Kidney (tissue), 14 donors: ENCODE results near the gene DHX57. TPM values are rescaled to one million over a fixed set of nuclear protein-coding genes. Genes with fewer than 3 reads are reported as not detected.

Experiments
- DNase-seq, 5 donors: peaks; one replicate each; pipeline ENCODE4 v3.0.0-alpha.2; 2013 to 2020
- FAIRE-seq: peaks from 2 replicates; lab custom pipeline; 2012; peaks lifted over from hg19 to GRCh38; lab: Jason Lieb, UNC
- H3K27ac ChIP-seq, 2 donors: one replicate each; pipeline ENCODE4 v1.7.0; 2013; ENCODE audit warnings: low read depth in 2 of 2, low read length in 2 of 2, inconsistent platforms in 1 of 2
- H3K27me3 ChIP-seq: one replicate; pipeline ENCODE4 v1.7.1; 2013; ENCODE audit warnings: low read length, inconsistent platforms; ENCODE audit not compliant: control insufficient read depth, insufficient read depth
- H3K36me3 ChIP-seq, 3 donors: one replicate each; pipeline versions ENCODE4 v1.7.0 to v1.7.1; 2013; ENCODE audit warnings: low read length in 3 of 3, control low read depth in 1 of 3, inconsistent platforms in 1 of 3; ENCODE audit not compliant: insufficient read depth in 3 of 3, control insufficient read depth in 2 of 3
- H3K4me1 ChIP-seq, 3 donors: one replicate each; pipeline versions ENCODE4 v1.7.0 to v1.7.1; 2013; ENCODE audit warnings: low read length in 3 of 3, inconsistent platforms in 1 of 3, low read depth in 1 of 3; ENCODE audit not compliant: control insufficient read depth in 2 of 3, insufficient read depth in 2 of 3
- H3K4me3 ChIP-seq, 3 donors: one replicate each; pipeline versions ENCODE4 v1.7.0 to v1.8.1; 2013; ENCODE audit warnings: low read length in 3 of 3, control low read depth in 1 of 3, inconsistent platforms in 1 of 3
- H3K9ac ChIP-seq, 3 donors: one replicate each; pipeline versions ENCODE4 v1.7.0 to v1.7.1; 2013; ENCODE audit warnings: low read length in 3 of 3, control low read depth in 1 of 3, inconsistent platforms in 1 of 3
- H3K9me3 ChIP-seq, 3 donors: one replicate each; pipeline versions ENCODE4 v1.7.0 to v1.7.1; 2013; ENCODE audit warnings: low read length in 3 of 3, control low read depth in 1 of 3, inconsistent platforms in 1 of 3; ENCODE audit not compliant: control insufficient read depth in 2 of 3, insufficient read depth in 1 of 3
- intact Hi-C: fragments of 100-400 bp; cut with DNase I; formaldehyde crosslinking; loops from one replicate; pipeline ENCODE4 v1.11.1; 2022
- polyA plus RNA-seq: library from polyadenylated mRNA; stranded (reverse); fragments of 350-450 nt; fragmentation: Illumina TruSeq; extraction: RNeasy Lipid Tissue Mini Kit (QIAGEN cat#74804); gene quantifications from one replicate; pipeline ENCODE4 v1.2.3, GENCODE V29; 2014; ENCODE audit warnings: low read depth, low replicate concordance; ENCODE audit not compliant: insufficient read depth
- total RNA-seq: library from RNA; stranded (reverse); fragmentation: NEBNext Ultra II Directional; extraction: Animal tissue kit (Norgen Biotek cat#: 25700); gene quantifications from one replicate; pipeline ENCODE4 v1.2.1, GENCODE V29; 2021
- TF ChIP-seq, protein P1 (sequence below): IDR thresholded peaks from 3 replicates; pipeline ENCODE4 v1.5.1; 2012; ENCODE audit warnings: mild to moderate bottlenecking, moderate library complexity, borderline replicate concordance; ENCODE audit not compliant: insufficient read depth; ENCODE audit errors: extremely low read depth
- donor health status: control.
- donor health status: control.
- donor health status: control.
- donor health status: control.
- donor health status: control.
- donor health status: DM: yes; HTN: yes; CAD: no.
- donor health status: Normal renal cell carcinoma (clear cell type).

Gene DHX57
- total and polyA plus RNA-seq, 2 donors from 2014 or later = 6.9 to 20.7 TPM

DNA sequence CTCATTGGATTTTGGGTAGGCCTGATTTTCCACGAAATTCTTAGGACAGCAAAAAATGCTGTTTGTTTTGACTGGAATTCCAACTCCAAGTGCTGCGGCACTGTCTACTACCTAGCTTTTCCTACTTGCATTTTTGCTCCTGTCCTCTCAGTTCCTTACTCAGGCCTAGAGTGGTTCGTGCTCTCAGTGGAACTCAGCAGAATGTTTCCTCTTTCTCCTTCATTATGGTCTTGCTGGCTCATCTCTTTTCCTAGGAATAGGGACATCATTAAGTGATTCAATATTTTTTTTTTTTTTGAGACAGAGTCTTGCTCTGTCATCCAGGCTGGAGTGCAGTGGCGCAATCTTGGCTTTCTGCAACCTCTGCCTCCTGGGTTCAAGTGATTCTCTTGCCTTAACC, 59.8 kb downstream of the DHX57 start:
- no peak for DNase-seq
- Histone ChIP-seq H3K4me3 (no peak overlapping the region), H3K9ac (no peak overlapping the region), H3K27ac (no peak overlapping the region), H3K36me3 (peaks cover 0 to 28% (median 6%) of the 10 kb centered on the region in 3 donors), H3K4me1 (no peaks in the 10 kb centered on the region), H3K9me3 (no peaks in the 10 kb centered on the region), H3K27me3 (no peaks in the 10 kb centered on the region)
- intact Hi-C loops = no loop called here
- TF ChIP-seq, protein P1, sequence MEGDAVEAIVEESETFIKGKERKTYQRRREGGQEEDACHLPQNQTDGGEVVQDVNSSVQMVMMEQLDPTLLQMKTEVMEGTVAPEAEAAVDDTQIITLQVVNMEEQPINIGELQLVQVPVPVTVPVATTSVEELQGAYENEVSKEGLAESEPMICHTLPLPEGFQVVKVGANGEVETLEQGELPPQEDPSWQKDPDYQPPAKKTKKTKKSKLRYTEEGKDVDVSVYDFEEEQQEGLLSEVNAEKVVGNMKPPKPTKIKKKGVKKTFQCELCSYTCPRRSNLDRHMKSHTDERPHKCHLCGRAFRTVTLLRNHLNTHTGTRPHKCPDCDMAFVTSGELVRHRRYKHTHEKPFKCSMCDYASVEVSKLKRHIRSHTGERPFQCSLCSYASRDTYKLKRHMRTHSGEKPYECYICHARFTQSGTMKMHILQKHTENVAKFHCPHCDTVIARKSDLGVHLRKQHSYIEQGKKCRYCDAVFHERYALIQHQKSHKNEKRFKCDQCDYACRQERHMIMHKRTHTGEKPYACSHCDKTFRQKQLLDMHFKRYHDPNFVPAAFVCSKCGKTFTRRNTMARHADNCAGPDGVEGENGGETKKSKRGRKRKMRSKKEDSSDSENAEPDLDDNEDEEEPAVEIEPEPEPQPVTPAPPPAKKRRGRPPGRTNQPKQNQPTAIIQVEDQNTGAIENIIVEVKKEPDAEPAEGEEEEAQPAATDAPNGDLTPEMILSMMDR = no peak
- no peak for FAIRE-seq

DNA sequence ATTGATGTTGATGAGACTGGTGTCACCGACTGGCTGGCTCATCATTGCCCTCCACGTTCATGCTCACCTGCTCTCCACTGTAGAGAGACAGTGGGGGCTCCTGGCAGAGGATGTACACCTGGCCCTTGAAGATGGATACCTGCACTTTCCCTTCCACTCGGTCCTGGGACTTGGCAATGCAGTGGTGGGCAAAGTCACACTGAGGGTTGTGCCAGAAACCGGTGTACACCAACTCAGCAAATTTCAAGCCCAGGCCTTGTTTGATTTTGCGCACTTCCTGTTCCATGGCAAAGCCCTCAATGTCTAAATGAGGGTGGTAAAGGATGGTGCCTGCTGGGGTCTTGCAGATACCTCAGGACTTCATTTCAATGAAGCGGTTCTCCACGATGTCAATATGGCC, 65.2 kb downstream of the DHX57 start:
- H3K9ac ChIP-seq = no peak overlapping the region
- TF ChIP-seq, protein P1 = no peak
- H3K27ac ChIP-seq = no peak overlapping the region
- H3K36me3 ChIP-seq = peaks cover 2 to 30% (median 11%) of the 10 kb centered on the region in 3 donors
- intact Hi-C loops = no loop called here
- H3K9me3 ChIP-seq = no peaks in the 10 kb centered on the region
- no peak overlapping the region for H3K4me3 ChIP-seq
- no peaks in the 10 kb centered on the region for H3K4me1 ChIP-seq
- FAIRE-seq (no peak), DNase-seq (no peak)
- H3K27me3 ChIP-seq = no peaks in the 10 kb centered on the region

DNA sequence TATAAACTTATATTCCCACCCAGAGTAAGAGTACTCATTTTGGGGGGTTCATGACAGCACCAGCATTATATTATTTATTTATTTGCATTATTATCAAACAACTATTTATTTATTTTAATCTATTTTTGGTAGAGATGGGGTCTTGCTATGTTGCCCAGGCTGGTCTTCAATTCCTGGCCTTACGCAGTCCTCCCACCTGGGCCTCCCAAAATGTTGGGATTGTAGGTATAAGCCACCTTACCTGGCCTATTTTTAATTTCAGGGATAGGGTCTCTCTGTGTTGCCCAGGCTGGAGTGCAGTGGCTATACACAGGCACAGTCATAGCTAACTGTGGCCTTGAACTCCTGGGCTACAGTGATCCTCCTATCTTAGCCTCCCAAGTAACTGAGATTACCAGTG, 67.1 kb downstream of the DHX57 start:
- no peak overlapping the region for H3K9ac ChIP-seq
- H3K9me3 ChIP-seq = no peaks in the 10 kb centered on the region
- H3K27me3 ChIP-seq = no peaks in the 10 kb centered on the region
- intact Hi-C loops = no loop called here
- TF ChIP-seq, protein P1 = no peak
- no peak overlapping the region for H3K27ac ChIP-seq
- no peak for DNase-seq
- no peak overlapping the region for H3K4me3 ChIP-seq
- no peak for FAIRE-seq
- H3K36me3 ChIP-seq = peaks cover 2 to 17% (median 13%) of the 10 kb centered on the region in 3 donors
- no peaks in the 10 kb centered on the region for H3K4me1 ChIP-seq

DNA sequence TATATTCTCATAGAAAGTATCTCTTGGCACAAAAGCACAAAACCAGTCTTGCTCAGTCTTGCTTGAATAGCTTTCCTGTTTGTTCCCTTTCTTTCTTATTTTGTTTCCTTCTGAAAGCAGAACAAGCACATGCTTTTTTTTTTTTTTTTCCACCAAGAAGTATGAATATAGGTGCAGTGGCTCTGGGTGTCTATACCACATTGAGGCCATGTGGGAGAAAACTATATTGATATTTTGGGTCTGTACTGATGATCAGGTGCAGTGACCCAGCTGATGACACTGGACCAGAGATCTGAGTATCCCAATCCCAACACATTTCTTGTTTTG, 69.0 kb downstream of the DHX57 start:
- no peak for DNase-seq
- intact Hi-C loops = no loop called here
- Histone ChIP-seq H3K27ac (no peak overlapping the region), H3K4me1 (no peaks in the 10 kb centered on the region), H3K4me3 (no peak overlapping the region), H3K9ac (no peak overlapping the region), H3K9me3 (no peaks in the 10 kb centered on the region), H3K36me3 (peaks cover 2 to 21% (median 15%) of the 10 kb centered on the region in 3 donors), H3K27me3 (no peaks in the 10 kb centered on the region)
- TF ChIP-seq, protein P1 = no peak
- FAIRE-seq = no peak
